Measurements from ENCODE around the gene MTIF2.

Gene MTIF2

GRCh38 chr2:55239656-55240222 is 29.3 kb downstream of the MTIF2 start:
- DNase-seq (ENCODE audit: low read depth), result no peak
- TF ChIP-seq, protein P1, sequence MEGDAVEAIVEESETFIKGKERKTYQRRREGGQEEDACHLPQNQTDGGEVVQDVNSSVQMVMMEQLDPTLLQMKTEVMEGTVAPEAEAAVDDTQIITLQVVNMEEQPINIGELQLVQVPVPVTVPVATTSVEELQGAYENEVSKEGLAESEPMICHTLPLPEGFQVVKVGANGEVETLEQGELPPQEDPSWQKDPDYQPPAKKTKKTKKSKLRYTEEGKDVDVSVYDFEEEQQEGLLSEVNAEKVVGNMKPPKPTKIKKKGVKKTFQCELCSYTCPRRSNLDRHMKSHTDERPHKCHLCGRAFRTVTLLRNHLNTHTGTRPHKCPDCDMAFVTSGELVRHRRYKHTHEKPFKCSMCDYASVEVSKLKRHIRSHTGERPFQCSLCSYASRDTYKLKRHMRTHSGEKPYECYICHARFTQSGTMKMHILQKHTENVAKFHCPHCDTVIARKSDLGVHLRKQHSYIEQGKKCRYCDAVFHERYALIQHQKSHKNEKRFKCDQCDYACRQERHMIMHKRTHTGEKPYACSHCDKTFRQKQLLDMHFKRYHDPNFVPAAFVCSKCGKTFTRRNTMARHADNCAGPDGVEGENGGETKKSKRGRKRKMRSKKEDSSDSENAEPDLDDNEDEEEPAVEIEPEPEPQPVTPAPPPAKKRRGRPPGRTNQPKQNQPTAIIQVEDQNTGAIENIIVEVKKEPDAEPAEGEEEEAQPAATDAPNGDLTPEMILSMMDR (conservative IDR thresholded peaks at IDR 0.05; ENCODE audit: control insufficient read depth, insufficient read depth, low read depth, low read length), result no peak

DNA sequence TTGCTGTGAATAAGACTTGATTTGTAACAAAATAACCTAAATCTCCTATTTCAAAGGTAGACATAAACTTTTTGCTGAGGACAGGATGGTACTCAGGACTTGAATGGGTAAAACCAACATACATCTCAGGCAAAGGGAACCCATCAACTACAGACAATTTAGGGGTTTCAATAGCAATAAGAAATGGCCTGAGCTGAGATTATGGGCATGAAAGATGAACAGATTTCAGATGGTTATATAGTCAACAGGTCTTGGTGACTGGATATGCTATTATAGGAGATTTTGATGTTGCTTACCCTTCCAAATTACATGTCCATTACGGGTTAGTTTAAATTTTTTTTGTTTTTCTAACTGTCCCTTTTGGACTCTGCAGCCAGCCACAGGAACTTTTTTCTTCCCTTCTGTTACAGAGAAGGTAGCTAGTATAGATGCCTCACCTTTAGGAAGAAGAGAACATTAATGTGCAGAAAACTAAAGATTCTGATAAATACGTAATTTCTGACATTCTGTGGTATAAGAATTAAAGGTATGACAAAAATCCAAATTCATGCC is 32.0 kb downstream of the MTIF2 start:
- no peak overlapping the region for H3K4me3 ChIP-seq (ENCODE audit: control insufficient read depth, low read depth, low read length)
- TF ChIP-seq, protein P1 (conservative IDR thresholded peaks at IDR 0.05; ENCODE audit: control insufficient read depth, insufficient read depth, low read depth, low read length), result no peak
- DNase-seq (ENCODE audit: low read depth), result no peak

More at GRCh38 chr2:55239656-55240222, 29.3 kb downstream of the MTIF2 start:
- H3K4me3 ChIP-seq (ENCODE audit: control insufficient read depth, low read depth, low read length), result no peak overlapping the region

DNA sequence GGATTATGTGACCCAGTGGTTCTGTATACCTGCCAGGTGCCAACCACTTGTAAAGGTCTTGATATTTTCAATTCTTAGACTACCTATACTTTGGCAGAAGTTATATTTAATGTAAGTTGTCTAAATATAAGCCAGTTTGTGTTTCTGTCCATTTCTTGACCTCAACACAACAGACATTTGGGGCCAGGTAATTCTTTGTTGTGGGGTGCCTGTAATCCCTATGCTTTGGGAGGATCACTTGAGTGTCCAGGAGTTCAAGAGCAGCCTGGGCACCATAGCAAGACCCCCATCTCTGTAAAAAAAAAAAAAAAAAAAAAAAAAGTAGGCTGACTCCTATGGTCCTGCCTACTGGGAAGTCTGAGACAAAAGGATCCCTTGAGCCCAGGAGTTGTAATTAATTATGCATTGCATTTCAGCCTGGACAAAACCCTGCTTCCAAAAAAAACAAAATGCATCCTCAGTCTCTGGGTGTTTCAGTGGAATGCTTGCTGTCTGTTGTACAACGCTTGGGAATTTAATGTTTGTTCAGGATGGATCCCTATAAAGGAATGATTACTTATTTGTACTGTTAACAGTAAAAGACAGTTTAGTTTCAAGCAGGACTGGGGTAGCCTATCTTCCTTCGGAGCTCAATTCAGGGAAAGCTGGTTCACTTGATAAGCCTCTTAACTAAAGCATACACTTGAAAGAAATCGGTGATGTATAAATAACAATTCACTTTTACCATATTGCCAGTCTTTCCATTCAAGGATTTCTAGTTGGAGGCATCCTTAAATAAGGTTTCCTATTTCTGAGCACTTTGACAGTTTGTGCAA is 33.1 kb downstream of the MTIF2 start:
- TF ChIP-seq, protein P1 (conservative IDR thresholded peaks at IDR 0.05; ENCODE audit: control insufficient read depth, insufficient read depth, low read depth, low read length), result no peak
- no peak for DNase-seq (ENCODE audit: low read depth)
- H3K4me3 ChIP-seq (ENCODE audit: control insufficient read depth, low read depth, low read length), result no peak overlapping the region

DNA sequence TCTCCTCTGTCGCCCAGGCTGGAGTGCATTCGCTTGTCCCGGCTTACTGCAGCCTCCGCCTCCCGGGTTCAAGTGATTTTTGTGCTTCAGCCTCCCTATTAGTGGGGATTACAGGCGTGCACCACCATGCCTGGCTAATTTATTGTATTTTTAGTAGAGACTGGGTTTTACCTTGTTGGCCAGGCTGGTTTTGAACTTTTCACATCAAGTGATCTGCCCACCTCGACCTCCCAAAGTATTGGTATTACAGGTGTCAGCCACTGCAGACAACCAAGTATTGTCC is 35.4 kb downstream of the MTIF2 start:
- TF ChIP-seq, protein P1 (conservative IDR thresholded peaks at IDR 0.05; ENCODE audit: control insufficient read depth, insufficient read depth, low read depth, low read length), result no peak
- peak overlapping the region; percentile 98 for H3K4me3 ChIP-seq (ENCODE audit: control insufficient read depth, low read depth, low read length)
- DNase-seq (ENCODE audit: low read depth), result no peak

DNA sequence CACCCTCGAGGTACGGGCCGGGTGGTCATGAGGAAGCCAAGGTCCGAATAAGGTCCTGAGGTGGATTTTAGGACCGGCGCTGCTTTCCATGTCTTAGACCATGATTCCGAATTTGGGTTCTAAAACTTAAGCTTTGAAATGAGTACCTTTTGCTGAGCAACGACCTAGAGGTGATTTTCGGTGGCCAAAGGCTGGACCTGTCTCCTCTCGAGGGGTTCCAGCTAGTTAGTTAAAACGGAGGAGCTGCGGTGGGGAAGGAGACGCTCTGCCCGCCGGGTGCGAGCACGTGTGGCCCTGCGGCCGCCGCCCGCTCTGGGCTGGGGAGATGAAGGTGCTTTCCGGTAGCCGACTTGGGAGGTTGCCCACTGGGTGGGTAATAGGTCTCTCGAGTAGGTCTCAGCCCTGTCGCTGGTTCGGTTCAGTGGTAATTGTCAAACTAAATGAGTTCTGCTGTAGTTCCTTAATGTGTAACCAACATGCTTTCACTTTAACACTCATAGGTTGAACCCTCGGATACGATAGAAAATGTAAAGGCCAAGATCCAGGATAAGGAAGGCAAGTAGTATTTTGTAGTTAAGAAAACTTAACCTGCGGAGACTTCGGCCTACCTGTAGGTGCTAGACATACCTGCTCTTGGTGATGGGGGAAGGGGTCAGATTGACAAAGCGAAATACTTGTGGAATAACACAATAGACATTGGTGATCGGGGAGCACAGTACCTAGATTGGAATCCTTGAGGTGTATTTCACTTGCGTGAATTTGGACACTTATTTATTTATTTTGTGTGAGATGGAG is 36.0 kb downstream of the MTIF2 start:
- TF ChIP-seq, protein P1 (conservative IDR thresholded peaks at IDR 0.05; ENCODE audit: control insufficient read depth, insufficient read depth, low read depth, low read length), result no peak
- peak overlapping the region; percentile 98 for H3K4me3 ChIP-seq (ENCODE audit: control insufficient read depth, low read depth, low read length)
- no peak for DNase-seq (ENCODE audit: low read depth)

DNA sequence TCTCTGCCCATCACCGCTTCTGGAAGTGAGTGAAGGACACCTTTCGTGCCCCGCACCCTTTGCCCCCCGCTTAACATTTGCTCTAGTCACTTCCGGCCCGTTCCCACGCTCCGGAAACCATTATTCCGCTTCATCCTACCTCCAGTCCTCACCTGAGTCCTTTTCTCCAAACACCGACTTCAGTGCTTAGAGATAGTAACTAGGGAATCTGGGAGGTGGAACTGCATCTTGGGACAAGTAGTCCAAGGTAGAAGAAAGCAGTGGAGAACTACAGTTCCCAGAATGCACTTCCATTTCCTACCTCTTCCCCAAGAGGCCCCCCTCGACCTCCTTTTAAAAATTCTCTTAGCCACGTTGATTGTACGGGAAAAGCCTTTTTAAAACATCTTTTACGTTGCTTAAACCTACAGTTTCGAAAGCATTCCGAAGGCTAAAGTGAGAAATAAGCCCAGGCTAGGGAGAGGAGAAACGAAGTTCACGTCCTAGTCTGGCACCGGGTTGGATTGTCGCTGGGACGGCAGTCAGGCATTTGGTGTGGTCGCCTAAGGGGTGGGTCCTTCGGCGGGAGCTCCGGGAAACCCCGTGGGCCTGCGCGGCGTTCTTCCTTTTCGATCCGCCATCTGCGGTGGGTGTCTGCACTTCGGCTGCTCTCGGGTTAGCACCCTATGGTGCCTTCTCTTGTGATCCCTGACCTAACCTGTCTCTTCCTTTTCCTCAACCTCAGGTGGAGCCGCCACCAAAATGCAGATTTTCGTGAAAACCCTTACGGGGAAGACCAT is 36.8 kb downstream of the MTIF2 start, which contains the start of the genes CLHC1 and RPS27A:
TSS of gene CLHC1 (minus strand) at position 210 of the 779 bp plus-strand sequence. CDS start 9,882 bp downstream, outside the sequence.
TSS of gene RPS27A (plus strand) at position 605 of the 779 bp plus-strand sequence. CDS start at position 742, 137 bp downstream.
- TF ChIP-seq, protein P1 (conservative IDR thresholded peaks at IDR 0.05; ENCODE audit: control insufficient read depth, insufficient read depth, low read depth, low read length), result no peak
- H3K4me3 ChIP-seq (ENCODE audit: control insufficient read depth, low read depth, low read length), result peak within 1 kb of the TSS; percentile 98
- DNase-seq (ENCODE audit: low read depth), result peak; percentile 97
